ENCODE measurements around the gene AZU1. TPM values are rescaled to one million over a fixed set of nuclear protein-coding genes. Genes with fewer than 3 reads are reported as not detected.
"Not testable (repeated sequence)": the region's sequence is repeated elsewhere in the genome, so short reads cannot be mapped to it uniquely, and the experiment has no call there.

AZU1 gene
- total and polyA plus RNA-seq, 7 donors = 0.03 to 1.1 (median 0.36) TPM; not detected in 4

- Histone ChIP-seq H3K36me3 (no peaks in the 10 kb centered on the region), H3K27ac (no peak overlapping the region), H3K9me3 (no peaks in the 10 kb centered on the region), H3K4me3 (no peak overlapping the region), H3K4me1 (no peaks in the 10 kb centered on the region), H3K27me3 (peaks cover 13 to 74% (median 42%) of the 10 kb centered on the region in 3 donors)
- DNase-seq = no peak
- TF ChIP-seq POLR2AphosphoS5 (IDR thresholded peaks at IDR 0.05) = no peak
- no peak for TF ChIP-seq POLR2A (IDR thresholded peaks at IDR 0.05)
- no peak for TF ChIP-seq EP300 (IDR thresholded peaks at IDR 0.05)
- TF ChIP-seq, protein P1, sequence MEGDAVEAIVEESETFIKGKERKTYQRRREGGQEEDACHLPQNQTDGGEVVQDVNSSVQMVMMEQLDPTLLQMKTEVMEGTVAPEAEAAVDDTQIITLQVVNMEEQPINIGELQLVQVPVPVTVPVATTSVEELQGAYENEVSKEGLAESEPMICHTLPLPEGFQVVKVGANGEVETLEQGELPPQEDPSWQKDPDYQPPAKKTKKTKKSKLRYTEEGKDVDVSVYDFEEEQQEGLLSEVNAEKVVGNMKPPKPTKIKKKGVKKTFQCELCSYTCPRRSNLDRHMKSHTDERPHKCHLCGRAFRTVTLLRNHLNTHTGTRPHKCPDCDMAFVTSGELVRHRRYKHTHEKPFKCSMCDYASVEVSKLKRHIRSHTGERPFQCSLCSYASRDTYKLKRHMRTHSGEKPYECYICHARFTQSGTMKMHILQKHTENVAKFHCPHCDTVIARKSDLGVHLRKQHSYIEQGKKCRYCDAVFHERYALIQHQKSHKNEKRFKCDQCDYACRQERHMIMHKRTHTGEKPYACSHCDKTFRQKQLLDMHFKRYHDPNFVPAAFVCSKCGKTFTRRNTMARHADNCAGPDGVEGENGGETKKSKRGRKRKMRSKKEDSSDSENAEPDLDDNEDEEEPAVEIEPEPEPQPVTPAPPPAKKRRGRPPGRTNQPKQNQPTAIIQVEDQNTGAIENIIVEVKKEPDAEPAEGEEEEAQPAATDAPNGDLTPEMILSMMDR (IDR thresholded peaks at IDR 0.05) = no peak
- WGBS, 2 donors = 24 to 61% methylated on average over 38 of the region's 38 CpGs
- intact Hi-C loops (cut with DNase I) = no loop called here
These were observed 4.1 kb downstream of the AZU1 start for GRCh38 chr19:831407-832369.

DNA sequence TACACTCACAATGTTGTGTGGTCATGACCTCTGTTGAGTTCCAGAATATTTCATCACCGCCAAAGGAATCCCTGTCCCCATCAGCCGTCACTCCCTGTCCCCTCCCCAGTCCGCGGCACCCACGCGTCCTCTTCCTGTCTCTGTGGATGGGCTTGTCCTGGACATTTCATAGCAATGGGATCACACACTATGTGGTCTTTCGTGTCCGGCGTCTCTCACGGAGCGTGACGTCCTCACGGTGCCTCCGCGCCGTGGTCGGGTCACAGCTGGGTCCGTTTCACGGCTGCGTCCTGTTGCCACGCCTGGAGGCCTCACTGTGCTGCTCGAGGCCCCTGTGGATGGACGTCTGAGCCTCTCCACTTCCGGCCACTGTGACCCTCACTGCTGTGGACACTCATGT, 6.6 kb downstream of the AZU1 start:
- Histone ChIP-seq H3K36me3 (no peaks in the 10 kb centered on the region), H3K27ac (no peak overlapping the region), H3K27me3 (peaks cover 12 to 82% (median 47%) of the 10 kb centered on the region in 3 donors), H3K4me1 (no peaks in the 10 kb centered on the region), H3K4me3 (no peak overlapping the region), H3K9me3 (no peaks in the 10 kb centered on the region)
- no peak for DNase-seq
- WGBS, 2 donors = 73 to 77% methylated on average over 24 of the region's 24 CpGs
- TF ChIP-seq, protein P1 (IDR thresholded peaks at IDR 0.05) = no peak
- TF ChIP-seq EP300 (IDR thresholded peaks at IDR 0.05) (no peak), POLR2A (IDR thresholded peaks at IDR 0.05) (no peak), POLR2AphosphoS5 (IDR thresholded peaks at IDR 0.05) (no peak)
- intact Hi-C loops (cut with DNase I) = no loop called here

- intact Hi-C loops (cut with DNase I) = no loop called here
- no peak for DNase-seq
- Histone ChIP-seq H3K36me3 (no peaks in the 10 kb centered on the region), H3K9me3 (no peaks in the 10 kb centered on the region), H3K27me3 (peaks cover 12 to 81% (median 42%) of the 10 kb centered on the region in 3 donors), H3K27ac (no peak overlapping the region), H3K4me1 (no peaks in the 10 kb centered on the region), H3K4me3 (no peak overlapping the region)
- TF ChIP-seq EP300 (IDR thresholded peaks at IDR 0.05) (no peak), POLR2A (IDR thresholded peaks at IDR 0.05) (no peak), POLR2AphosphoS5 (IDR thresholded peaks at IDR 0.05) (no peak)
- TF ChIP-seq, protein P1 (IDR thresholded peaks at IDR 0.05) = no peak
- 61 to 75% methylated on average over 36 of the region's 36 CpGs for WGBS, 2 donors
These were observed 7.7 kb downstream of the AZU1 start for GRCh38 chr19:835210-835810.

- Histone ChIP-seq H3K27ac (no peak within 1 kb of the TSS), H3K4me1 (peaks cover 0 to 12% (median 11%) of the 10 kb centered on the region in 4 donors), H3K9me3 (no peaks in the 10 kb centered on the region), H3K4me3 (no peak within 1 kb of the TSS), H3K27me3 (peaks cover 21 to 86% (median 49%) of the 10 kb centered on the region in 3 donors), H3K36me3 (no peaks in the 10 kb centered on the region)
- intact Hi-C loops (cut with DNase I) = no loop called here
- TF ChIP-seq, protein P1 (IDR thresholded peaks at IDR 0.05) = no peak
- TF ChIP-seq POLR2A (IDR thresholded peaks at IDR 0.05) (no peak), POLR2AphosphoS5 (IDR thresholded peaks at IDR 0.05) (no peak), EP300 (IDR thresholded peaks at IDR 0.05) (no peak)
- WGBS, 2 donors = 37 to 68% methylated on average over 24 of the region's 24 CpGs
- DNase-seq = no peak
These were observed 13.0 kb downstream of the AZU1 start, which contains the start of gene PRTN3 for GRCh38 chr19:840519-841206. TSS of gene PRTN3 (plus strand) at chr19:840999. CDS start at chr19:841009, 10 bp downstream.

- 61 to 77% methylated on average over 7 of the region's 7 CpGs for WGBS, 2 donors
- H3K27ac ChIP-seq; H3K4me3 ChIP-seq; DNase-seq; intact Hi-C loops (cut with DNase I); H3K36me3 ChIP-seq; H3K9me3 ChIP-seq: not testable (repeated sequence)
- Histone ChIP-seq H3K27me3 (peaks cover 14 to 87% (median 49%) of the 10 kb centered on the region in 3 donors), H3K4me1 (peaks cover 0 to 19% (median 16%) of the 10 kb centered on the region in 4 donors)
These were observed 15.2 kb downstream of the AZU1 start for GRCh38 chr19:842802-843179.

Data from sigmoid colon (tissue), 7 donors.